Measurements from ENCODE around the gene SFXN5.
A peak's percentile ranks its signal among the peaks of the same experiment; 100 is the strongest.

SFXN5 gene

GRCh38 chr2:72940786-72941185 lies 130.7 kb downstream of the SFXN5 start:
- H3K9me3 ChIP-seq (ENCODE audit: control insufficient read depth, insufficient read depth, low read depth, low read length) = no peaks in the 10 kb centered on the region
- peaks cover 5% of the 10 kb centered on the region; the same call in 1 of the 2 replicates for H3K4me1 ChIP-seq (ENCODE audit: control insufficient read depth, insufficient read depth, low read length)
- no peak overlapping the region for H3K27ac ChIP-seq (ENCODE audit: extremely low read depth, low read depth, low read length)
- H3K4me3 ChIP-seq (ENCODE audit: low read depth, low read length) = no peak overlapping the region
- POLR2A ChIA-PET = interaction anchor here (1.4 kb wide), 1 partner anchor 8 kb away, joined by 3 read pairs; no protein-coding TSS in a partner anchor
- TF ChIP-seq ZNF664 (tag by site-specific recombination; IDR thresholded peaks at IDR 0.05) (no peak), TSHZ1 (tag by site-specific recombination; IDR thresholded peaks at IDR 0.05; ENCODE audit: borderline replicate concordance) (no peak), ZIC2 (tag by site-specific recombination; IDR thresholded peaks at IDR 0.05) (peak; percentile 13; the same call in 1 of the 2 replicates), ZNF610 (tag by site-specific recombination; IDR thresholded peaks at IDR 0.05; ENCODE audit: borderline replicate concordance) (no peak), GLIS1 (tag by site-specific recombination; IDR thresholded peaks at IDR 0.05) (peak; percentile 49), ZNF202 (tag by site-specific recombination; IDR thresholded peaks at IDR 0.05; ENCODE audit: borderline replicate concordance) (no peak), ZNF514 (tag by site-specific recombination; IDR thresholded peaks at IDR 0.05) (no peak), ZNF558 (tag by site-specific recombination; IDR thresholded peaks at IDR 0.05) (no peak), HIC1 (tag by site-specific recombination; IDR thresholded peaks at IDR 0.05) (no peak)
- TF ChIP-seq, protein P1, sequence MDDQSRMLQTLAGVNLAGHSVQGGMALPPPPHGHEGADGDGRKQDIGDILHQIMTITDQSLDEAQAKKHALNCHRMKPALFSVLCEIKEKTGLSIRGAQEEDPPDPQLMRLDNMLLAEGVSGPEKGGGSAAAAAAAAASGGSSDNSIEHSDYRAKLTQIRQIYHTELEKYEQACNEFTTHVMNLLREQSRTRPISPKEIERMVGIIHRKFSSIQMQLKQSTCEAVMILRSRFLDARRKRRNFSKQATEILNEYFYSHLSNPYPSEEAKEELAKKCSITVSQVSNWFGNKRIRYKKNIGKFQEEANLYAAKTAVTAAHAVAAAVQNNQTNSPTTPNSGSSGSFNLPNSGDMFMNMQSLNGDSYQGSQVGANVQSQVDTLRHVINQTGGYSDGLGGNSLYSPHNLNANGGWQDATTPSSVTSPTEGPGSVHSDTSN (CRISPR knock-in tag; IDR thresholded peaks at IDR 0.05) = no peak
- TF ChIP-seq, protein P2, sequence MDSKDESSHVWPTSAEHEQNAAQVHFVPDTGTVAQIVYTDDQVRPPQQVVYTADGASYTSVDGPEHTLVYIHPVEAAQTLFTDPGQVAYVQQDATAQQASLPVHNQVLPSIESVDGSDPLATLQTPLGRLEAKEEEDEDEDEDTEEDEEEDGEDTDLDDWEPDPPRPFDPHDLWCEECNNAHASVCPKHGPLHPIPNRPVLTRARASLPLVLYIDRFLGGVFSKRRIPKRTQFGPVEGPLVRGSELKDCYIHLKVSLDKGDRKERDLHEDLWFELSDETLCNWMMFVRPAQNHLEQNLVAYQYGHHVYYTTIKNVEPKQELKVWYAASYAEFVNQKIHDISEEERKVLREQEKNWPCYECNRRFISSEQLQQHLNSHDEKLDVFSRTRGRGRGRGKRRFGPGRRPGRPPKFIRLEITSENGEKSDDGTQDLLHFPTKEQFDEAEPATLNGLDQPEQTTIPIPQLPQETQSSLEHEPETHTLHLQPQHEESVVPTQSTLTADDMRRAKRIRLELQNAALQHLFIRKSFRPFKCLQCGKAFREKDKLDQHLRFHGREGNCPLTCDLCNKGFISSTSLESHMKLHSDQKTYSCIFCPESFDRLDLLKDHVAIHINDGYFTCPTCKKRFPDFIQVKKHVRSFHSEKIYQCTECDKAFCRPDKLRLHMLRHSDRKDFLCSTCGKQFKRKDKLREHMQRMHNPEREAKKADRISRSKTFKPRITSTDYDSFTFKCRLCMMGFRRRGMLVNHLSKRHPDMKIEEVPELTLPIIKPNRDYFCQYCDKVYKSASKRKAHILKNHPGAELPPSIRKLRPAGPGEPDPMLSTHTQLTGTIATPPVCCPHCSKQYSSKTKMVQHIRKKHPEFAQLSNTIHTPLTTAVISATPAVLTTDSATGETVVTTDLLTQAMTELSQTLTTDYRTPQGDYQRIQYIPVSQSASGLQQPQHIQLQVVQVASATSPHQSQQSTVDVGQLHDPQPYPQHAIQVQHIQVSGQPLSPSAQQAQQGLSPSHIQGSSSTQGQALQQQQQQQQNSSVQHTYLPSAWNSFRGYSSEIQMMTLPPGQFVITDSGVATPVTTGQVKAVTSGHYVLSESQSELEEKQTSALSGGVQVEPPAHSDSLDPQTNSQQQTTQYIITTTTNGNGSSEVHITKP (tag by site-specific recombination; IDR thresholded peaks at IDR 0.05) = no peak
- CTCF ChIA-PET = interaction anchor here (0.7 to 3.2 kb wide), 3 partner anchors 30 to 47 kb away, joined by 4 to 12 read pairs (median 4); no protein-coding TSS in a partner anchor
- H3K36me3 ChIP-seq (ENCODE audit: control insufficient read depth in 2 of 2, insufficient read depth in 1 of 2, low read length in 2 of 2) = peaks cover 0 to 2% of the 10 kb centered on the region in 2 experiments; a peak in 1 of 3 replicates

DNA sequence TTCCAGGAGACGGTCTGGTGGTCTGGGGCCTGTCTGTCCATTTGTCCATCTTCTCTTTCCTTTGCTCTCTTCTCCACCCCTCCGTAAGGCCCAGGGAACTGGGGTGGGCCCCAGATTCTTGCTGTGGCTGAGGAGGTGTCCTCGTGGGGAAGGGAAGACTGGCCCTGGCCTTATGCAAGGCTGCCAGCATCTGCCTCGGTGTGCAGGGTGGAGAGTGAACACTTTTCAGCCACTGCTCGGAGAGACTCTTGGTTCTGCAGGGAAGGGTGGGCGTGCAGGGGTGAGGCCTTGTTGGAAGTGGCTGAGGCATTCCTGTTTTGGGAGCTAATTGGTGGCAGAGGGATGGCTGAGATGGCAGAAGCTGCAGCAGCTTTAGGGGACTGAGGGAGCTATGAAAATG lies 131.2 kb downstream of the SFXN5 start:
- Histone ChIP-seq H3K4me3 (ENCODE audit: low read depth, low read length) (no peak overlapping the region), H3K9me3 (ENCODE audit: control insufficient read depth, insufficient read depth, low read depth, low read length) (no peaks in the 10 kb centered on the region), H3K36me3 (ENCODE audit: control insufficient read depth in 2 of 2, insufficient read depth in 1 of 2, low read length in 2 of 2) (peaks cover 0 to 2% of the 10 kb centered on the region in 2 experiments; a peak in 1 of 3 replicates), H3K27ac (ENCODE audit: extremely low read depth, low read depth, low read length) (no peak overlapping the region), H3K4me1 (ENCODE audit: control insufficient read depth, insufficient read depth, low read length) (peaks cover 5% of the 10 kb centered on the region; the same call in 1 of the 2 replicates)
- TF ChIP-seq EGR2 (tag by site-specific recombination; IDR thresholded peaks at IDR 0.05; ENCODE audit: low read depth) (0 out of 2 replicates have a peak, but pooled peaks have one; percentile 15), ZNF23 (tag by site-specific recombination; IDR thresholded peaks at IDR 0.05; ENCODE audit: borderline replicate concordance) (no peak), ZNF114 (tag by site-specific recombination; IDR thresholded peaks at IDR 0.05) (no peak), ZNF544 (tag by site-specific recombination; IDR thresholded peaks at IDR 0.05) (no peak), ZNF629 (tag by site-specific recombination; IDR thresholded peaks at IDR 0.05) (no peak)
- ChIA-PET CTCF (interaction anchor here (0.7 to 8.6 kb wide), 6 partner anchors 10 to 47 kb away, joined by 4 to 85 read pairs (median 4); no protein-coding TSS in a partner anchor), POLR2A (interaction anchor here (1.4 kb wide), 1 partner anchor 9 kb away, joined by 3 read pairs; no protein-coding TSS in a partner anchor)

All from HEK293 (cell line).